NCI-H1436 (cell line): Measurements from ENCODE around the gene RAD51D.
"Not testable (repeated sequence)": the region's sequence is repeated elsewhere in the genome, so short reads cannot be mapped to it uniquely, and the experiment has no call there.

Experiments used
- DNase-seq: peaks from one replicate; lab custom pipeline; 2025; lab: John Stamatoyannopoulos, UW

RAD51D gene

DNA sequence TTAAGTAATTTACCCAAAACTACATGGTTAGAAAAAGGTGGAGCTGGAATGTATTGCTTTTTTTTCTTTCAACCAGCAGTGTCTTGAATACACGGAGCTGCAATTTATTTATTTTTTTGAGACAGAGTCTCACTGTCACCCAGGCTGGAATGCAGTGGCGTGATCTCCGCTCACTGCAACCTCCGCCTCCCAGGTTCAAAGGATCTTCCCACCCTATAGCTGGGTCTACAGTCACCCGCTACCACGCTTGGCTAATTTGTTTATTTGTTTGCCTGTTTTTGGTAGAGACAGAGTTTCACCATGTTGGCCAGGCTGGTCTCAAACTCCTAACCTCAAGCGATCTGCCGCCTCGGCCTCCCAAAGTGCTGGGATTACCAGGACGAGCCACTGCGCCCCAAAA is 29.0 kb downstream of the RAD51D start:
- DNase-seq, result not testable (repeated sequence)

DNA sequence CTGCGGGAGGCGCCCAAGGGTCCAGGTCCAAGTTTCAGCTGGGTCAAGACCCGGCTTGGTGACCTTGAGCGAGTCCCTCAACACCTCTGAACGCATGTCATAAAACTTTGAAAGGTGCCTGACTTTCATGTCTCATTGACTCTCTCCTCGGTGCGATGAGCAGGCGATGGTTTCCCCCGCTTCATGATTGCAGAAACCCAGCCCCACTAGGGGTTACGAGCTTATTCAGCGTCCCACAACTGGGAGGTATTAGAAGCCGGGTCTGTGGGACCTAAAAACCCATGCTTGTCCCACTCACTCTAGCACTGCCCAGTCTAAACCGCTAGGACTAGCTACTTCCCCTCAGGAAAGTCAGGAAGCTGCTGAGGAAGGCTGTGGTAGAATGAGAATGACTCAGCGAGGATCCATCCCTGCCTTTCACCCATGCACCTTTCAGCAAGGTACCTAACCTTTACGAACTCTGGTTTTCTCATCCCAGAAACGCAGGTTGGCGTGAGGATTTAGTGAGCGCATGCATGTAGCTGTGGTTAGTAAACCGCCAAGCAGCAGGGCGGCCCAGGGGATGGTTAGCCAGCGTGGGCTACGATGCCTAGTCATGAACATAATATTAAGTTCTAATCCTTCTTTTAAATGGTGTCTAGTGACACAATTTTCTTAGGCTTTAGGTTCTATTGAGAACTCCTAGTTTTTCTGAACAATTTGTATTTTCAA is 29.9 kb downstream of the RAD51D start:
- DNase-seq, result no peak

DNA sequence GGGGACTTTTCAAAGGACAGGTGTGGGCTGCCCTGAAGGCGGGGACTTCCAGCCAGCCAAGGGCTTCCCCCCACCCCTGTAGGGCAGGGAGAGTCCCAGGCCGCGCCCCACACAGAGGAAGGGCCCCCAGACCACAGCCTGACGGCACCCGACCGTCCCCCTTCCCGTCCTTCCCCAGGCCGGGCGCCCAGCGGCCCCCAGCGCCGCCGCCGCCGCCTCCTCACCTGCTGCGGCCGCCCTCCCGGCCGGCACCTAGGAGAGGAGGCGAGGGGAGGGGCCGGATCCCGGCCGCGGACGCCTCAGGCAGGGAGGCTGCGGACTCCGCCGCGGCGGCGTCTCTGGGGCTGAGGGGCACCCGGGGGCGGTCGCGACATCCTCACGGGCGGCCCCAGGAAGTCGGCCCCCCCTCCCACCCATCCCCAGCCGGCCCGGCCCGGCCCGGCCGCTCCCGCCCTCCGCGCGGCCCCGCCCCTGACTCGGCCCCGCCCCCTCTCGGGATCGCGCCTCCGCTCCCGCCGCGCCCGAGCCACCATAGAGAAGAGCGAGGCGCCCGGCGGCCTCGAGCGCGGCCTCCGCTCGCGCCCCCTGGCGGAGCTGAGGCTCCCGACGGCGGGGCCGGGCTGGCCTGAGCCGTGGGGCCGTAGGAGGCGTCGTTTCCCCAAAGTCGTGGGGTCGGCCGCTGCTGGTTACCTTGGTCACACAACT is 30.6 kb downstream of the RAD51D start:
- peak; percentile 91 for DNase-seq

DNA sequence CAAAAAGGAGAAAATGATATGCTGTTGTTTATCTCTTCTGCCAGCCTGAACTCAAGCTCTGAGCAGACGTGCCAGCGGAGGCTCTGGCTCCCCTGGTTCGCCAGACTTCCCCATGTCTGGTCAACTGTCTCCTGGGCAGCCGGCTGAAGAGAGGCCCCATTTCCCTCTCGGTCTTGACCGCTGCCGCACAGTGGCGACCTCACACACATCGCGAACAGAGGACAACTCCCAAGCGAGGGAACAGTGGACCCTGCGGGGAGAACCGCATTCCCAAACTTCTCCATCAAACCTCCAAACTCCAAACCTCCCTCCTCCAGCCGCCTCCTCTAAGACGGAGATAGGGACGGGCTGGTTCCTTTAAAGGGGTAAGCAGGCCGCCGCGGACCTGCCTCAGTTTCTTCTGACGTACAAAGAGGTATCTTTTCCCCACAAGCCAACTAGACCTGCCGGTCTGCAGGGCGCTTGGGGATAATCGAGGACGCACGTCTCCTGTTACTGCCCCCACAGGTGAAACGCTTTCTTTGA is 31.2 kb downstream of the RAD51D start:
- DNase-seq, result no peak

DNA sequence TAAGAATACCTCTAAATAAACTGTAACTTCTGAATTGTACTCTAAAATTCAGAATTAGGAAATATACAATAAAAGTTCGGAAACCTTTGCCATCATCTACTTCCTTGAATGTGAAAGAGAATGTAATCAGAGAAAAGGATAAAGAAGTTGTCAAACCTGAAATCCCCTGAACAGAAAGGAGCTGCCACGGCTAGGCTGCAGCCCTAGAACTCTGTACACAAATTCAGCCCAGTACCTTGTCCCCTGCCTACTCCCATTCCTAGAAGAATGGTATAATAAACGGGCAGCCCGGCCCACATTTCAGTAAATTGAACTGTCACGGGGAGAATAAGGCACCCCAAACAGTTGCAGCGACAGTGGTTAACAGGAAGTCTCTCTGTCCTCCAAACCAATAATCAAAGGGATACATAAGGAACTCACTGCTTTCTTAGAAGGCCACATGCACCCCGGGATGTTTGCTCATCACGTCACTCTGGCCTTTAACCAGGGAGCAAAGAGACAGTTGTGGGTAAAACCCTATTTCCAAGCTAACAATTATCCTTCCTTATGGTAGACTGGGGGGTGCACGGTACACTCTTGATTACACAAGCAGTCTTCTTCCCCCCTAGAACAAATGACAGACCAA is 31.8 kb downstream of the RAD51D start:
- DNase-seq, result no peak

DNA sequence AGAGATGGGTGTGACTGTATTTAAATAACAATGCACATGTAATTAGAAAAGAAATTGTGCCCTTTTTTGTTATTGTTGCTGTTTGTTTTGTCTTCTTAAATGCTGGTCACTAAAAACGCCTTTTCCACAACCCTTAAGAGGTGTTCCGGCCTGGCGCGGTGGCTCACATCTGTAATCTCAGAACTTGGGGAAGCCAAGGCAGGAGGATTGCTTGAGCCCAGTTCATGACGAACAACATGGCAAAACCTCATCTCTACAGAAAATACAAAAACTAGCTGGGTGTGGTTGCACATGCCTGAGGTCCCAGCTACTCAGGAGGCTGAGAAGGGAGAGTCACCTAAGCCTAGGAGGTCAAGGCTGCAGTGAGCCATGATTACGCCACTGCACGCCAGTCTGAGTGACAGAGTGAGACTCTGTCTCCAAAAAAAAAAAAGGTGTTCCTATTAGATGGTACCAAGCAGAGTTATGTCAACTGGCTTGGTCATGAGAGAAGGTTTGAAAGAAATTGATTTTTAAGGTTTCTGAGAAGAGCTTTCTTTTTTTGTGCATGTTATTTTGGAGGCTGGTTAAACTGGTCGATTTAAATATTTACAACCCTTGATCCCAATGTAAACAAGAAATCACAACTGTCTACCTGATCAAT is 32.6 kb downstream of the RAD51D start:
- no peak for DNase-seq

DNA sequence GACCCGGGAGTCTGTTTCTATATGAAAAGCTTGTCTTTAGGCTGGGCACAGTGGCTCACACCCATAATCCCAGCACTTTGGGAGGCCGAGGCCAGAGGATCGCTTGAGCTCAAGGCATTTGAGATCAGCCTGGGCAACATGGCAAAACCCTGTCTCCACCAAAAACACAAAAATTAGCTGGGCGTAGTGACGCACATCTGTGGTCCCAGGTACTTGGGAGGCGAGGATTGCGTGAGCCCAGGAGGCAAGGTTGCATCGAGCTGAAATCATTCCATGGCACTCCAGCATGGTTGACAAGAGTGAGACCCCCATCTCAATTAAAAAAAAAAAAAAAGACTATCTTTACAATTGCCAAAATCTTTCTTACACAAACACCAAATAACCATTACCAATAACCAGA is 33.5 kb downstream of the RAD51D start:
- DNase-seq, result no peak

DNA sequence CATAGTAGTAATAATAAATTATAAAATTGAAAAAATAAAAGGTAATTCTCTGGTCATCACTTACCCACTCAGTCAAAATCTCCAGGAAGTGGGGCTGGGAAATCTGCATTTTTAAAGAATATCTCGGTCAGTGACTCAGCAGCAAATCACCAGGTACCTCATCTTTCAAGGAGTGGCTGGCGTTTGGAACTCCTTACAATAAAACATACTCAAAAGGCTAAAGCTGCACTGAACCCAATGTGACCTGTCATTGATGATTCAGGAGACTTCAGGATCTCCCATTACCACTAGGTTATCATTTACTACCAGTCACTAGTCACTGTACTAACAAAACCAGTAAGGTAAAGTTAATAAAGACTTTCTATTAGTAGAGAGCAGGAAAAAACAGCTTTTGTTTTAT is 34.7 kb downstream of the RAD51D start:
- no peak for DNase-seq

DNA sequence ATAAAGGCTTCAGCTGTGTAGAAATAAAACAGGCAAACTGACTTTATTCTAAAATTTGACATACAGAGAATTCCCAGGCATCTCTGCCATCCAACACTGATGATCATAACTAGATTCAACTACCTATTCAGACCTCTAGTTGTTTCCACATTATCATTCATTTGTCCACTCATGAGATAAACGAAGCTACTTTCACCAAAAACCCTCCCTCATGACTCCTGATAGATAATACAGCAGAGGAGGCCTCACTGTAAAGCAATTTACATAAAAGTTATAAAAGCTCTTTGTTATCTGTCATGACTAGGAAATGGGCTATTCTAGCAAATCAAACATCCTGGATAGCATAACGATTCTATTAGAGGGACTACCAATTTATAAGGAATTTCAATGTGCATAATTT is 36.6 kb downstream of the RAD51D start:
- DNase-seq, result no peak

DNA sequence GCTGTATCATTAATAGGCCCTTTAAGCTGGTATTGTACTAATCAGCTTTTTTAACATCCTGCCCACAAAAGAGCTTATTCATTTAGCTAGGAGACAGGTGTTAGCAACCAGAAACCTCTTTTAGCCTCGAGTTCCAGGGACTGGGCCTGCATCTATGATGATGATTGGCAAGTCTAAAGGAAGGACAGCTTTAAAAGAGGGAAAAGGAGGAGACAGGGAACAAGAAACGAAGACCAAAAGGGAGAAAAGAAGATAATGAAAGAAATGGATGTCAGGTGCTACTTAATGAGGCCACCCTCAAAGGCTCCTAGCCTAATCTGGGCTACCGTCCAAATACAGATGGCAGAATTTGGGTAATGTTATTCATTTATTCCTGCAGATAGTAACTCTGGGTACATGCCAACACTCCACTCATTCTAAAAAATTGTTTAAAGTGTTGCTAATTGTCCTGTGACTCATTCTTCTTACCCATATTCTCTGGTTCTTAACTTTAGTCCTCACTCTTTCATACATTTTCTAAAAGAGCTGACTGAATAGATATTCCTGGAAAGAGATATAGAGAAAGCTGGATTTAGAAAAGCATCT is 37.5 kb downstream of the RAD51D start:
- DNase-seq, result peak; percentile 59

DNA sequence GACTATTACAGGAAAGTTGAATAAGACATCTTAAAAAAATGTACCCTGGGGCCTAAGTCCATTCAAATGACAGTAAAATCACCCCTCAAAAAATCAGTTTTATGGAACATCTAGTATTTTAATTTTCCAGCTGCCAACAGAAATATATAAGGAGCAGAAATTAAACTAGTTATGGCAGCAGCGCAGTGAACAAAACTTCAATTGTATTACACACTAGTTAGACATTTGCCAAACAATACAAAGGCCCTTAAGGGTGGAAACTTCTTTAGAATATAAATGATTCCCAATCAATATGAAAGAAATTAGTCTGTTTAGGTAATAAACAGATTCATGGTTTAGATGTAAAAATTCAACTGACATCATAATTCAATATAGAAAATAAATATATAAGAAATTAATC is 38.0 kb downstream of the RAD51D start:
- no peak for DNase-seq

DNA sequence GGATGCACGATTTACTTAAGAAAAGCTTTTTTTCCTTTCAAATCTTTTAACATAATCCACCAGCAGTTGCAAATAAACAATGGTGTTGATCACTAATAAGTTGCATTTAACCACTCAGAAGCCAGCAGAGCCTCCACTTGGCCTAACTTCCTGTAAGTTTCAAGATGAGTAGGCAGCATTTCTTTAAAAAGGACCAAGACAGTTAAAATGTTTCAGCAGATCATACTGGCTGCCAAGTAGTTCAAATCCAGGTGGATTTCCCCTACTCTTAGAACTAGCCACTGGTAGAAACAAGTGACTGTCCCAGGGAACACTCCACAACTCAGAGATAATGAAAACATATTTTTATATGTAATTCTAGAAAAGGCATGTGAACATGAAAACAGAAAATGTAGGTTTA is 39.1 kb downstream of the RAD51D start:
- DNase-seq, result no peak

DNA sequence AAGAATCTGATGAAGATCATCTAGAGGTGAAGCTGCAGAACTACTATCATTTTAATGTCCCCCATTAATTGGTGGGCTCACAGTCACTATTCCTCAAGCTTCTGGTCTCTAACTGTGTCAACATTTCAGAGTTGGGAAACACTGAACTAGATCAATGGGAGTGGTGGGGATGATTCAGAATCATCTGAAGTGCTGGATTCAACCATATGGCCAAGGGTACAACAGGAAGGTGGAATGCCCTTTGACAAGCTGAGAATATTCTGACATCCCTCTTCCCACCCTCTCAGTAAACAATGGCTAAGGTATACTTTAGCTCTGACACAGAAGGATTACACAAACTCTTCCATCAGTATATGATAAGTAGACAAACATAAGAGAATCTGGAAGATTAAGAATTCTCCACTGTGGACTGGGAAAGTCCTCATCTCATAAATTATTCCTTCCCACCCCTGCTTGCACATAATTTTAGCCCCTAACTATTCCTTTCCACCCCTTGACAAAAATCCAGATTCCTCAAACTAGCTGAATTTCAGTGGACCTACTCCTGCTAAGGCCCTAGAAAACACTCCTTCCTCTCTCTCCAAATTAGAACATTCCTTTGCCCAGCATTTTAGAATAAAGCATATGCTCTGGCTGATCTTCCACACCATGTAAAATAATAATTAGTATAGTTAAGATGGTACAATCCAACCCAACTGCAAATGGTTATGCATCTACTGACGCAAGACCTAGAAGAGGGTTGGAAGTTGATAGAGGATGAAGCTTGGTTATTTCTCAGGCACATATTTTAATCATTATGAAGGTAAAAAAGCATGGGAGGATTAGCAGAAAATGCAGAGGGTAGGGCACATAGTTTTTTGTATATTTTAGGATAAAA is 39.9 kb downstream of the RAD51D start:
- DNase-seq, result no peak

DNA sequence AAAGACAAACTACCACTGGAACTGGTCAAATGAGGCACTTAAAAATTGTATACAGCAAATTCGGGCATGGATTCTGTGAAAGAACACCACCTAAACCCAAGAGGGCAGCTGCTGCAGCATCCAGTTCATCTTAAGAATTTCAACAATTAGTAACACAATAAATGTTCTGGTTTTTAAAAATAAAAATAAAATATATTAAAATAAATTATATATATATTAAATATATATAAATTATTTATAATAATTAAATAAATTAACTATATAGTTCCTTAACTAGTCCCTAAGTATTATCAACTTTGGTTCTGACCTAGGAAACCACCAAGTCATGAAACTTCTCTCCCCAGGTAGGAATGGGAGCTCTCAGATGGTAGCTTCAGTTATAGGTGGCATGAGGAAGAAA is 42.8 kb downstream of the RAD51D start:
- no peak for DNase-seq

DNA sequence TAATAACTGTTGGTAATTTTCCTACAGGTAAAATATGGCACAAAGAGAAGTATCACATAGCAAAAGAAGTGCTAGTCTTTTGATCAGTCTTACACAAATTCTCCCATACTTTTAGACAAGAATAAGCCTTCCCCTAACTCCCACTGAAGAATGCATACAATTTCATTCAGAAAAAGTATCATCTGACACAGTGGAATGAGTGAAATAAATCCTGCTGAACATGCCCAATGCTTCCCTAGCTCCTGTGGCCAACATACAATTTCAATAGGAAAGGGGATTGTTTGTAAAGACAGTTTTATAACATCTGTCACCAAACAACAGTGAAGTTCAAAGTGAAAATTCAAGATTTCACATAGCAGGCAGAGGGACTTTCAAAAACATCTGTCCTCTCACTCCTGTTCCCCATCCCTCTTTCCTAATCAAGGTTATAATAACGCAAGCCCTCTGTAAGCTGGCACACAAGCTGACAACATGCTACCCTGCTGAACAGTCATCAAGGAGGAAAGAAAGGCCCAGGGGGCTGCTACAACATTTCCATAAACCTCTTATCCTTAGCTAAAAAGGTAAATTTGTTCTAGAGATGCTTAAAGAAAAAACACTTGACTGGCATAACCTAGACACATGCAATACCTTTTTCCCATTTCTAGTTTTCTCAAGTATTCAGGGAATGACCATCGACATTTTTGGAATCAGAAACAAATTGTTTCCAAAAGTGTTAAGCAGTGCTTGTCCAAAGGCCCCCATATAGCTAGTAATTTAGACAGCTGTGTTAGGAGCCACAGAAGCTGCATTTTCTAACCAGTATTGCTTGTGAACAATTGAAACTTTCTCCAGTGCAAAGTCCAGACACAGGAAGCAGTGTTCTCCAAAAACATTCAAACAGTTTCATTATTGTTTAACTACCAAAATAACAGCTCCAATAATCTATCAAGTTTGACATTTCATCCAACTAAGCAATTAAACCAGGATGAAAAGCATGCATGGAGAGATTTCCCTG is 44.7 kb downstream of the RAD51D start:
- DNase-seq, result no peak

DNA sequence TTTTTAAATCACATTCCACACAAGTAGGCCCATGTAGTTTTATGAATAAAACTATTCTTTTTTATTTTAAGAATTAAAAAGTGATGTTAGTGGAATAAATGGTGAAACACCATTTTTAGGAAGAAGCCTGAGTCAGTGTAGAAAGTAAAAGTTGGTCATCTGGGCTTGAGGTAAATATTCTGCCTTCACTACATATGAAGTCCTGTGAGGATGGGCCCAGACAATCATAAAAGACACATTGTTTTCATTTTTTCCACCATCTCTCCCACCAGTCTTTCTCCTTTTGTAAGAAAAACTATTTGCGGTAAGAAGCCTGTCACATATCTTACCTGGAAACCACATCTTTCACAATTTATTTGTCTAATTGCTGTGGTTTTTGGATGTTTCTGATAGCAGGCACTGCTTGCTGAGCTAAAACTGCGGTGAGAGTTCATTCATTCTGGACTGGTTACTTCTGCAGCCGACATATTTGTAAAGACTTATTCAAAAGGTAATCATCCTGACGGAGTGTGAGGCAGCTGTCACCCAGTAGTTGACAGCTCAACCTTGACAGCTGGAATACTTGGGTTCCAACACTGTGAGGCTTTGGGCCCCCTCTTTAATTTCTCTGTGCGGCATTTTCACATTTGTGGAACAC is 45.6 kb downstream of the RAD51D start:
- no peak for DNase-seq

DNA sequence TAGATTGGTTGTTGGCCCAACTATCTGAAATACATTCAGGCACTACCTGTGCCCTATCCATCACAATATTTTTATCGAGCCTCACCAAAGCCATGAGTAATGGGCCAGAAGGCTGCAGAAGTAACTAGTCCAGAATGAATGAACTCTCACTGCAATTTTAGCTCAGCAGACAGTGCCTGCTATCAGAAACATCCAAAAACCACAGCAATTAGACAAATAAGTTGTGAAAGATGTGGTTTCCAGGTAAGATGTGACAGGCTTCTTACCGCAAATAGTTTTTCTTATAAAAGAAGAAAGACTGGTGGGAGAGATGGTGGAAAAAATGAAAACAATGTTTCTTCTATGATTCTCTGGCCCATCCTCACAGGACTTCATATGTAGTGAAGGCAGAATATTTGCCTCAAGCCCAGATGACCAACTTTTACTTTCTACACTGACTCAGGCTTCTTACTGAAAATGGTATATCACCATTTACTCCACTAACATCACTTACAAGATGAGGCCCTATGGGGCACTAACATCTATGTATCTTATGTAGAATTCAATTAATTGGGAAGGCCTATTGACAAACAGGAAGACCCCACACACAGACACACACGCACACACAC is 46.4 kb downstream of the RAD51D start:
- no peak for DNase-seq

DNA sequence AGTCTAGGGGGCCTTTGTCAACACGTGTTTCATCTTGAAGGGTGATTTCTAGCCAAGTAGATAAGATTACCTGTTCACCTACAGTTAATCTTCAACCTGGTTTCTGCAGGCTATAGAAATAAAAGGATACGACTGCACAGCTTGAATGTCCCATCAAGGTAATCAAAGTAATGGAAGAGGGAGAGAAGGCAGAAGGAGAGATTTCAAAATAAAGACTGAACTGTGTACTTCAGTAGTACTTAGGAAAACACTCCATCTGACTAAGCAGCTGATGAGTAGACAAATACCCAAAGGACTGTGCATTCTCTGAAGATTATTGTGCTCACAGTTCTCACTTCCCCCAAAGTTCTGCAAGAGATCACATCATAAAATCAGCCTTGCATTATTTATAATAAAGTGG is 50.3 kb downstream of the RAD51D start:
- DNase-seq, result no peak

DNA sequence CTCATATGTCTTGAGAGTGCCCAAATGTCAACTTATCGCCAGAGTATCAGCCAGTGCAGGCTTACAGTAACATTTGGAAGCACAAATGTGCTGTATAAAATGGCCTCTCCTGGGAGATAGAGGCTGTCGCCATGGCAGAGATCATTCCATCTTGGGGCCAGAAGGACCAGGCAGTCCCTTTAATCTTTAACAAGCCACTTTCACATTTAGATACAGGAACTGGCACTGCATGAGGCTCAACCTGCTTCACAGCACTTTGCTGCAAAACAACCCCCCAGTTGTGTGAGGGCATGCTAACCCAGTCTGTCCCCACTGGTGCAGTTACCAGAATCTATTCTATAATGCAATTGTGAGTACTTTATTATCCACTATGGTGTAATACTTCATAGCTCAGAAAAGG is 51.4 kb downstream of the RAD51D start:
- no peak for DNase-seq
